ENCODE results near the gene SH3RF3.

SH3RF3 gene

GRCh38 chr2:109373791-109374547 lies 245.0 kb downstream of the SH3RF3 start:
- Histone ChIP-seq H3K4me2 (no peak overlapping the region), H3K27ac (no peak overlapping the region)
- TF ChIP-seq CTCF (conservative IDR thresholded peaks at IDR 0.05; ENCODE audit: low read depth, low read length), result no peak

GRCh38 chr2:109374548-109375130 lies 245.6 kb downstream of the SH3RF3 start:
- no peaks in the 10 kb centered on the region for H3K4me1 ChIP-seq (ENCODE audit: low read depth, poor library complexity, severe bottlenecking)
- no peak overlapping the region for H3K27ac ChIP-seq
- no peaks in the 10 kb centered on the region for H4K20me1 ChIP-seq (ENCODE audit: insufficient read depth)
- TF ChIP-seq CTCF (conservative IDR thresholded peaks at IDR 0.05; ENCODE audit: low read depth, low read length), result no peak
- H2AFZ ChIP-seq (ENCODE audit: low read depth), result no peak overlapping the region
- H3K79me2 ChIP-seq (ENCODE audit: insufficient read depth, low read depth), result no peaks in the 10 kb centered on the region
- no peaks in the 10 kb centered on the region for H3K36me3 ChIP-seq (ENCODE audit: insufficient read depth)
- no peak overlapping the region for H3K4me2 ChIP-seq
- no peaks in the 10 kb centered on the region for H3K27me3 ChIP-seq (ENCODE audit: insufficient read depth, low read depth)
- H3K9ac ChIP-seq, result no peak overlapping the region
- no peak overlapping the region for H3K4me3 ChIP-seq (IDR thresholded peaks at IDR 0.05; ENCODE audit: insufficient read depth, low read depth, low read length)

More at GRCh38 chr2:109373791-109374547, 245.0 kb downstream of the SH3RF3 start:
- Histone ChIP-seq H3K36me3 (ENCODE audit: insufficient read depth) (no peaks in the 10 kb centered on the region), H3K9ac (no peak overlapping the region), H3K27me3 (ENCODE audit: insufficient read depth, low read depth) (no peaks in the 10 kb centered on the region), H4K20me1 (ENCODE audit: insufficient read depth) (no peaks in the 10 kb centered on the region), H3K4me1 (ENCODE audit: low read depth, poor library complexity, severe bottlenecking) (no peaks in the 10 kb centered on the region), H3K4me3 (IDR thresholded peaks at IDR 0.05; ENCODE audit: insufficient read depth, low read depth, low read length) (no peak overlapping the region), H3K79me2 (ENCODE audit: insufficient read depth, low read depth) (no peaks in the 10 kb centered on the region), H2AFZ (ENCODE audit: low read depth) (no peak overlapping the region)

GRCh38 chr2:109375131-109375561 lies 246.1 kb downstream of the SH3RF3 start:
- no peak overlapping the region for H3K27ac ChIP-seq
- H3K4me3 ChIP-seq (IDR thresholded peaks at IDR 0.05; ENCODE audit: insufficient read depth, low read depth, low read length), result no peak overlapping the region
- H3K36me3 ChIP-seq (ENCODE audit: insufficient read depth), result no peaks in the 10 kb centered on the region
- no peak overlapping the region for H3K4me2 ChIP-seq
- H3K79me2 ChIP-seq (ENCODE audit: insufficient read depth, low read depth), result no peaks in the 10 kb centered on the region
- H4K20me1 ChIP-seq (ENCODE audit: insufficient read depth), result no peaks in the 10 kb centered on the region
- TF ChIP-seq CTCF (conservative IDR thresholded peaks at IDR 0.05; ENCODE audit: low read depth, low read length), result no peak
- no peaks in the 10 kb centered on the region for H3K4me1 ChIP-seq (ENCODE audit: low read depth, poor library complexity, severe bottlenecking)
- H2AFZ ChIP-seq (ENCODE audit: low read depth), result no peak overlapping the region
- H3K27me3 ChIP-seq (ENCODE audit: insufficient read depth, low read depth), result no peaks in the 10 kb centered on the region
- no peak overlapping the region for H3K9ac ChIP-seq

GRCh38 chr2:109375656-109376055 lies 246.7 kb downstream of the SH3RF3 start:
- Histone ChIP-seq H2AFZ (ENCODE audit: low read depth) (no peak overlapping the region), H3K9ac (no peak overlapping the region), H3K79me2 (ENCODE audit: insufficient read depth, low read depth) (no peaks in the 10 kb centered on the region), H3K36me3 (ENCODE audit: insufficient read depth) (no peaks in the 10 kb centered on the region), H3K27ac (no peak overlapping the region), H3K4me3 (IDR thresholded peaks at IDR 0.05; ENCODE audit: insufficient read depth, low read depth, low read length) (no peak overlapping the region), H3K27me3 (ENCODE audit: insufficient read depth, low read depth) (no peaks in the 10 kb centered on the region), H3K4me1 (ENCODE audit: low read depth, poor library complexity, severe bottlenecking) (no peaks in the 10 kb centered on the region), H3K4me2 (no peak overlapping the region), H4K20me1 (ENCODE audit: insufficient read depth) (no peaks in the 10 kb centered on the region)
- TF ChIP-seq CTCF (conservative IDR thresholded peaks at IDR 0.05; ENCODE audit: low read depth, low read length), result no peak

All from KMS-11 (cell line).